OCI-LY7 (cell line): ENCODE measurements around the gene STK32C.

Experiments used
- CTCF ChIP-seq: fragments of 200-600 bp; sonication (generic); conservative IDR thresholded peaks from 2 replicates; pipeline ENCODE4 v1.5.1; 2014; ENCODE audit warnings: mild to moderate bottlenecking, antibody characterized with exemption, low read length, moderate library complexity, mixed read lengths
- EZH2phosphoT487 ChIP-seq: fragments of 200-600 bp; sonication (generic); IDR thresholded peaks from 2 replicates; pipeline ENCODE4 v1.6.1; 2018; ENCODE audit warnings: low read depth, borderline replicate concordance, mild to moderate bottlenecking, mixed run types, antibody characterized with exemption, low read length, moderate library complexity, mixed read lengths

GRCh38 chr10:132186488-132187429, 121.0 kb downstream of the STK32C start, which contains the start of gene DPYSL4:
- TF ChIP-seq CTCF: no peak
- TF ChIP-seq EZH2phosphoT487: no peak
